Measurements from ENCODE around the gene MFSD12. TPM values are rescaled to one million over a fixed set of nuclear protein-coding genes. Genes with fewer than 3 reads are reported as not detected.

MFSD12 gene
- total and polyA plus RNA-seq, 2 experiments from 2014 or later: 35.3 to 91.1 TPM

DNA sequence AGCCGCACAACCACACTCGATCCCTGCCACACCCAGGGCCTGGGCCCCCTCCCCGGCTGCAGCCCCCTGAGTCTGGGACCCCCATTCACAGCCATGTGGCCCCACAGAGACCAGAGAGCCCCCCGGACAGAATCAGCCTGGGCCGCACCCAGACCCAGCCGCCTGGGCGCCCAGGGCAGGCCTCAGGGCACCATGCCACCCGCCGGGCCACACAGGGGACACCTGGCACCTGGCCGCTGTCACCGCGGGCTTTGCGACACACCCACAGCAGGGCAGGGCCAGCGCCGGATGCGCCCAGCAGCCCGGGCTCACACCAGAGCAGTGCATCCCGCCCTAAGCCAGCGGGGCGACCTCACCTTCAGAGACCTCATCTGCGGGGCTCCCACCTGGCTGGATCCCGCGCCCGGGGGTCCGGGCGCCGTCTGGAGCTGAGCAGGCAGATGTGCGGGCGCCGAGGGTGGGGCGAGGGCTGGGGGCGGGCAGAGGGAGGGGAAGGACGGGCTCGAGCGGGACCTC lies 48.8 kb upstream of the MFSD12 start:
- H3K36me3 Mint-ChIP-seq (ENCODE audit: low read depth): peaks cover 8% of the 10 kb centered on the region; the same call in 2 of the 3 replicates
- no peak for TF ChIP-seq CREB1 (CRISPR knock-in tag; IDR thresholded peaks at IDR 0.05; ENCODE audit: low read depth)
- no peak for TF ChIP-seq ZNF331 (CRISPR knock-in tag; IDR thresholded peaks at IDR 0.05; ENCODE audit: low read depth)
- TF ChIP-seq EZH2 (IDR thresholded peaks at IDR 0.05; ENCODE audit: low read depth, unreplicated experiment): no peak
- TF ChIP-seq, protein P1, sequence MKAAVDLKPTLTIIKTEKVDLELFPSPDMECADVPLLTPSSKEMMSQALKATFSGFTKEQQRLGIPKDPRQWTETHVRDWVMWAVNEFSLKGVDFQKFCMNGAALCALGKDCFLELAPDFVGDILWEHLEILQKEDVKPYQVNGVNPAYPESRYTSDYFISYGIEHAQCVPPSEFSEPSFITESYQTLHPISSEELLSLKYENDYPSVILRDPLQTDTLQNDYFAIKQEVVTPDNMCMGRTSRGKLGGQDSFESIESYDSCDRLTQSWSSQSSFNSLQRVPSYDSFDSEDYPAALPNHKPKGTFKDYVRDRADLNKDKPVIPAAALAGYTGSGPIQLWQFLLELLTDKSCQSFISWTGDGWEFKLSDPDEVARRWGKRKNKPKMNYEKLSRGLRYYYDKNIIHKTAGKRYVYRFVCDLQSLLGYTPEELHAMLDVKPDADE (IDR thresholded peaks at IDR 0.05): no peak
- TF ChIP-seq, protein P2, sequence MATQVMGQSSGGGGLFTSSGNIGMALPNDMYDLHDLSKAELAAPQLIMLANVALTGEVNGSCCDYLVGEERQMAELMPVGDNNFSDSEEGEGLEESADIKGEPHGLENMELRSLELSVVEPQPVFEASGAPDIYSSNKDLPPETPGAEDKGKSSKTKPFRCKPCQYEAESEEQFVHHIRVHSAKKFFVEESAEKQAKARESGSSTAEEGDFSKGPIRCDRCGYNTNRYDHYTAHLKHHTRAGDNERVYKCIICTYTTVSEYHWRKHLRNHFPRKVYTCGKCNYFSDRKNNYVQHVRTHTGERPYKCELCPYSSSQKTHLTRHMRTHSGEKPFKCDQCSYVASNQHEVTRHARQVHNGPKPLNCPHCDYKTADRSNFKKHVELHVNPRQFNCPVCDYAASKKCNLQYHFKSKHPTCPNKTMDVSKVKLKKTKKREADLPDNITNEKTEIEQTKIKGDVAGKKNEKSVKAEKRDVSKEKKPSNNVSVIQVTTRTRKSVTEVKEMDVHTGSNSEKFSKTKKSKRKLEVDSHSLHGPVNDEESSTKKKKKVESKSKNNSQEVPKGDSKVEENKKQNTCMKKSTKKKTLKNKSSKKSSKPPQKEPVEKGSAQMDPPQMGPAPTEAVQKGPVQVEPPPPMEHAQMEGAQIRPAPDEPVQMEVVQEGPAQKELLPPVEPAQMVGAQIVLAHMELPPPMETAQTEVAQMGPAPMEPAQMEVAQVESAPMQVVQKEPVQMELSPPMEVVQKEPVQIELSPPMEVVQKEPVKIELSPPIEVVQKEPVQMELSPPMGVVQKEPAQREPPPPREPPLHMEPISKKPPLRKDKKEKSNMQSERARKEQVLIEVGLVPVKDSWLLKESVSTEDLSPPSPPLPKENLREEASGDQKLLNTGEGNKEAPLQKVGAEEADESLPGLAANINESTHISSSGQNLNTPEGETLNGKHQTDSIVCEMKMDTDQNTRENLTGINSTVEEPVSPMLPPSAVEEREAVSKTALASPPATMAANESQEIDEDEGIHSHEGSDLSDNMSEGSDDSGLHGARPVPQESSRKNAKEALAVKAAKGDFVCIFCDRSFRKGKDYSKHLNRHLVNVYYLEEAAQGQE (IDR thresholded peaks at IDR 0.05; ENCODE audit: unreplicated experiment): no peak
- TF ChIP-seq STAT1 (IDR thresholded peaks at IDR 0.05; ENCODE audit: unreplicated experiment): no peak
- TF ChIP-seq POLR2AphosphoS5 (IDR thresholded peaks at IDR 0.05; ENCODE audit: low read depth): no peak
- TF ChIP-seq, protein P3, sequence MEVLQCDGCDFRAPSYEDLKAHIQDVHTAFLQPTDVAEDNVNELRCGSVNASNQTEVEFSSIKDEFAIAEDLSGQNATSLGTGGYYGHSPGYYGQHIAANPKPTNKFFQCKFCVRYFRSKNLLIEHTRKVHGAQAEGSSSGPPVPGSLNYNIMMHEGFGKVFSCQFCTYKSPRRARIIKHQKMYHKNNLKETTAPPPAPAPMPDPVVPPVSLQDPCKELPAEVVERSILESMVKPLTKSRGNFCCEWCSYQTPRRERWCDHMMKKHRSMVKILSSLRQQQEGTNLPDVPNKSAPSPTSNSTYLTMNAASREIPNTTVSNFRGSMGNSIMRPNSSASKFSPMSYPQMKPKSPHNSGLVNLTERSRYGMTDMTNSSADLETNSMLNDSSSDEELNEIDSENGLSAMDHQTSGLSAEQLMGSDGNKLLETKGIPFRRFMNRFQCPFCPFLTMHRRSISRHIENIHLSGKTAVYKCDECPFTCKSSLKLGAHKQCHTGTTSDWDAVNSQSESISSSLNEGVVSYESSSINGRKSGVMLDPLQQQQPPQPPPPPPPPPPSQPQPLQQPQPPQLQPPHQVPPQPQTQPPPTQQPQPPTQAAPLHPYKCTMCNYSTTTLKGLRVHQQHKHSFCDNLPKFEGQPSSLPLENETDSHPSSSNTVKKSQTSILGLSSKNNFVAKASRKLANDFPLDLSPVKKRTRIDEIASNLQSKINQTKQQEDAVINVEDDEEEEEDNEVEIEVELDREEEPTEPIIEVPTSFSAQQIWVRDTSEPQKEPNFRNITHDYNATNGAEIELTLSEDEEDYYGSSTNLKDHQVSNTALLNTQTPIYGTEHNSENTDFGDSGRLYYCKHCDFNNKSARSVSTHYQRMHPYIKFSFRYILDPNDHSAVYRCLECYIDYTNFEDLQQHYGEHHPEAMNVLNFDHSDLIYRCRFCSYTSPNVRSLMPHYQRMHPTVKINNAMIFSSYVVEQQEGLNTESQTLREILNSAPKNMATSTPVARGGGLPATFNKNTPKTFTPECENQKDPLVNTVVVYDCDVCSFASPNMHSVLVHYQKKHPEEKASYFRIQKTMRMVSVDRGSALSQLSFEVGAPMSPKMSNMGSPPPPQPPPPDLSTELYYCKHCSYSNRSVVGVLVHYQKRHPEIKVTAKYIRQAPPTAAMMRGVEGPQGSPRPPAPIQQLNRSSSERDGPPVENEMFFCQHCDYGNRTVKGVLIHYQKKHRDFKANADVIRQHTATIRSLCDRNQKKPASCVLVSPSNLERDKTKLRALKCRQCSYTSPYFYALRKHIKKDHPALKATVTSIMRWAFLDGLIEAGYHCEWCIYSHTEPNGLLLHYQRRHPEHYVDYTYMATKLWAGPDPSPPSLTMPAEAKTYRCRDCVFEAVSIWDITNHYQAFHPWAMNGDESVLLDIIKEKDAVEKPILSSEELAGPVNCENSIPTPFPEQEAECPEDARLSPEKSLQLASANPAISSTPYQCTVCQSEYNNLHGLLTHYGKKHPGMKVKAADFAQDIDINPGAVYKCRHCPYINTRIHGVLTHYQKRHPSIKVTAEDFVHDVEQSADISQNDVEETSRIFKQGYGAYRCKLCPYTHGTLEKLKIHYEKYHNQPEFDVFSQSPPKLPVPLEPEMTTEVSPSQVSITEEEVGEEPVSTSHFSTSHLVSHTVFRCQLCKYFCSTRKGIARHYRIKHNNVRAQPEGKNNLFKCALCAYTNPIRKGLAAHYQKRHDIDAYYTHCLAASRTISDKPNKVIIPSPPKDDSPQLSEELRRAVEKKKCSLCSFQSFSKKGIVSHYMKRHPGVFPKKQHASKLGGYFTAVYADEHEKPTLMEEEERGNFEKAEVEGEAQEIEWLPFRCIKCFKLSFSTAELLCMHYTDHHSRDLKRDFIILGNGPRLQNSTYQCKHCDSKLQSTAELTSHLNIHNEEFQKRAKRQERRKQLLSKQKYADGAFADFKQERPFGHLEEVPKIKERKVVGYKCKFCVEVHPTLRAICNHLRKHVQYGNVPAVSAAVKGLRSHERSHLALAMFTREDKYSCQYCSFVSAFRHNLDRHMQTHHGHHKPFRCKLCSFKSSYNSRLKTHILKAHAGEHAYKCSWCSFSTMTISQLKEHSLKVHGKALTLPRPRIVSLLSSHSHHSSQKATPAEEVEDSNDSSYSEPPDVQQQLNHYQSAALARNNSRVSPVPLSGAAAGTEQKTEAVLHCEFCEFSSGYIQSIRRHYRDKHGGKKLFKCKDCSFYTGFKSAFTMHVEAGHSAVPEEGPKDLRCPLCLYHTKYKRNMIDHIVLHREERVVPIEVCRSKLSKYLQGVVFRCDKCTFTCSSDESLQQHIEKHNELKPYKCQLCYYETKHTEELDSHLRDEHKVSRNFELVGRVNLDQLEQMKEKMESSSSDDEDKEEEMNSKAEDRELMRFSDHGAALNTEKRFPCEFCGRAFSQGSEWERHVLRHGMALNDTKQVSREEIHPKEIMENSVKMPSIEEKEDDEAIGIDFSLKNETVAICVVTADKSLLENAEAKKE (CRISPR knock-in tag; IDR thresholded peaks at IDR 0.05): no peak
- no peak for TF ChIP-seq NANOG (IDR thresholded peaks at IDR 0.05; ENCODE audit: borderline replicate concordance)
- TF ChIP-seq, protein P4, sequence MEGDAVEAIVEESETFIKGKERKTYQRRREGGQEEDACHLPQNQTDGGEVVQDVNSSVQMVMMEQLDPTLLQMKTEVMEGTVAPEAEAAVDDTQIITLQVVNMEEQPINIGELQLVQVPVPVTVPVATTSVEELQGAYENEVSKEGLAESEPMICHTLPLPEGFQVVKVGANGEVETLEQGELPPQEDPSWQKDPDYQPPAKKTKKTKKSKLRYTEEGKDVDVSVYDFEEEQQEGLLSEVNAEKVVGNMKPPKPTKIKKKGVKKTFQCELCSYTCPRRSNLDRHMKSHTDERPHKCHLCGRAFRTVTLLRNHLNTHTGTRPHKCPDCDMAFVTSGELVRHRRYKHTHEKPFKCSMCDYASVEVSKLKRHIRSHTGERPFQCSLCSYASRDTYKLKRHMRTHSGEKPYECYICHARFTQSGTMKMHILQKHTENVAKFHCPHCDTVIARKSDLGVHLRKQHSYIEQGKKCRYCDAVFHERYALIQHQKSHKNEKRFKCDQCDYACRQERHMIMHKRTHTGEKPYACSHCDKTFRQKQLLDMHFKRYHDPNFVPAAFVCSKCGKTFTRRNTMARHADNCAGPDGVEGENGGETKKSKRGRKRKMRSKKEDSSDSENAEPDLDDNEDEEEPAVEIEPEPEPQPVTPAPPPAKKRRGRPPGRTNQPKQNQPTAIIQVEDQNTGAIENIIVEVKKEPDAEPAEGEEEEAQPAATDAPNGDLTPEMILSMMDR (conservative IDR thresholded peaks at IDR 0.05; ENCODE audit: low read depth in 2 of 2): no peak
- TF ChIP-seq ZNF114 (CRISPR knock-in tag; IDR thresholded peaks at IDR 0.05): no peak
- no peak for TF ChIP-seq EZH2phosphoT487 (IDR thresholded peaks at IDR 0.05; ENCODE audit: unreplicated experiment)
- TF ChIP-seq JUNB (IDR thresholded peaks at IDR 0.05; ENCODE audit: unreplicated experiment): no peak
- peak overlapping the region; percentile 95 for H3K4me2 ChIP-seq
- ATAC-seq: peak; percentile 58
- H3K36me3 ChIP-seq (ENCODE audit: insufficient read depth): no peaks in the 10 kb centered on the region
- H3K4me1 Mint-ChIP-seq: peaks cover 11% of the 10 kb centered on the region
- H3K9me2 ChIP-seq (ENCODE audit: insufficient read depth): no peaks in the 10 kb centered on the region
- peaks cover 11% of the 10 kb centered on the region for H3K27me3 ChIP-seq (ENCODE audit: insufficient read depth)
- peak; percentile 65 for DNase-seq (ENCODE audit: low spot score)
- no peak overlapping the region for H3K27ac Mint-ChIP-seq
- no peaks in the 10 kb centered on the region for H3K79me2 ChIP-seq (replicated peaks; ENCODE audit: insufficient read depth)
- peaks cover 4% of the 10 kb centered on the region; the same call in 1 of the 2 replicates for H3F3A ChIP-seq (replicated peaks; ENCODE audit: low read depth)
- no peak overlapping the region for H3K27ac ChIP-seq (ENCODE audit: low read depth)
- H3K4me1 ChIP-seq (ENCODE audit: insufficient read depth): peaks cover 10% of the 10 kb centered on the region
- peak overlapping the region; percentile 80 for H2AFZ ChIP-seq
- H3K4me3 ChIP-seq: peak overlapping the region; percentile 64
- no peaks in the 10 kb centered on the region for H4K20me1 ChIP-seq (replicated peaks; ENCODE audit: insufficient read depth)
- peaks cover 10% of the 10 kb centered on the region for H3K27me3 Mint-ChIP-seq (ENCODE audit: insufficient read depth, low read depth, poor library complexity)
- H3K4me3 Mint-ChIP-seq: peak overlapping the region; percentile 56
- no peaks in the 10 kb centered on the region for H3K9me3 Mint-ChIP-seq

Measured in GM23338 (cell line).